Neuronal stem cell (in vitro differentiated cells): ENCODE data around the gene CFAP54.

ENCODE experiments used
- DNase-seq: peaks from one replicate; pipeline ENCODE4 v3.0.0-alpha.2; 2013; ENCODE audit warnings: low spot score
- H2AFZ ChIP-seq: one replicate; pipeline ENCODE4 v1.6.1; 2013; ENCODE audit warnings: mild to moderate bottlenecking, low read length, inconsistent platforms
- H2AK5ac ChIP-seq: 2 replicates; pipeline ENCODE4 v1.6.1; 2013; ENCODE audit warnings: low read depth, mild to moderate bottlenecking, inconsistent platforms, low read length, moderate library complexity, mixed read lengths
- H2BK120ac ChIP-seq: 2 replicates; pipeline ENCODE4 v1.6.1; 2013; ENCODE audit warnings: low read depth, mild to moderate bottlenecking, inconsistent platforms, low read length, moderate library complexity, mixed read lengths
- H2BK12ac ChIP-seq: one replicate; pipeline ENCODE4 v1.6.1; 2013; ENCODE audit warnings: low read length, inconsistent platforms
- H2BK15ac ChIP-seq: 2 replicates; pipeline ENCODE4 v1.6.1; 2013; ENCODE audit warnings: mild to moderate bottlenecking, low read length, inconsistent platforms, mixed read lengths
- H2BK5ac ChIP-seq: one replicate; pipeline ENCODE4 v1.6.1; 2013; ENCODE audit warnings: inconsistent platforms, mild to moderate bottlenecking, low read length, moderate library complexity
- H3K14ac ChIP-seq: one replicate; pipeline ENCODE4 v1.6.1; 2013; ENCODE audit warnings: low read length, inconsistent platforms
- H3K18ac ChIP-seq: 2 replicates; pipeline ENCODE4 v1.6.1; 2013; ENCODE audit warnings: low read length, inconsistent platforms
- H3K23ac ChIP-seq: 2 replicates; pipeline ENCODE4 v1.6.1; 2013; ENCODE audit warnings: low read depth, mild to moderate bottlenecking, mixed read lengths, low read length, inconsistent platforms; ENCODE audit not compliant: poor library complexity
- H3K27ac ChIP-seq: replicated peaks from 3 replicates; pipeline ENCODE4 v1.5.1; 2013; ENCODE audit warnings: low read length, inconsistent platforms
- H3K27me3 ChIP-seq, 3 experiments: 2 replicates each; pipeline ENCODE4 v1.6.1; 2013; ENCODE audit warnings: low read length in 3 of 3, mild to moderate bottlenecking in 2 of 3, inconsistent platforms in 1 of 3, low read depth in 1 of 3, mixed read lengths in 1 of 3, moderate library complexity in 1 of 3; ENCODE audit not compliant: control insufficient read depth in 3 of 3, insufficient read depth in 3 of 3
- H3K36me3 ChIP-seq, 2 donors: replicated peaks in 1 of 2; 2 replicates each; pipeline ENCODE4 v1.6.1; 2013; ENCODE audit warnings: low read length in 2 of 2; ENCODE audit not compliant: control insufficient read depth in 2 of 2, insufficient read depth in 2 of 2
- H3K4ac ChIP-seq: 2 replicates; pipeline ENCODE4 v1.6.1; 2013; ENCODE audit warnings: inconsistent platforms, mild to moderate bottlenecking, low read length, moderate library complexity
- H3K4me1 ChIP-seq, 2 donors: 1 replicate in 1 of 2; 2 replicates in 1 of 2; pipeline ENCODE4 v1.6.1; 2013; ENCODE audit warnings: low read length in 2 of 2, low read depth in 1 of 2; ENCODE audit not compliant: control insufficient read depth in 2 of 2, insufficient read depth in 1 of 2
- H3K4me2 ChIP-seq: one replicate; pipeline ENCODE4 v1.6.1; 2013; ENCODE audit warnings: mild to moderate bottlenecking, low read length, inconsistent platforms; ENCODE audit not compliant: insufficient read depth, poor library complexity, severe bottlenecking
- H3K4me3 ChIP-seq, 2 donors: 2 replicates each; pipeline ENCODE4 v1.5.1; 2013; ENCODE audit warnings: low read length in 2 of 2, mild to moderate bottlenecking in 2 of 2, inconsistent platforms in 1 of 2, moderate library complexity in 1 of 2
- H3K79me1 ChIP-seq: one replicate; pipeline ENCODE4 v1.6.1; 2013; ENCODE audit warnings: low read depth, mild to moderate bottlenecking, inconsistent platforms, low read length, moderate library complexity
- H3K9ac ChIP-seq: one replicate; pipeline ENCODE4 v1.6.1; 2013; ENCODE audit warnings: mild to moderate bottlenecking, low read depth, low read length, inconsistent platforms; ENCODE audit not compliant: poor library complexity
- H3K9me3 ChIP-seq, 2 donors: replicated peaks in 1 of 2; 2 replicates each; pipeline versions ENCODE3 to v1.6.1; 2013; ENCODE audit warnings: low read length in 2 of 2, mild to moderate bottlenecking in 2 of 2, inconsistent platforms in 1 of 2, low read depth in 1 of 2, mixed read lengths in 1 of 2, moderate library complexity in 1 of 2; ENCODE audit not compliant: control insufficient read depth in 2 of 2, insufficient read depth in 1 of 2
- H4K8ac ChIP-seq: one replicate; pipeline ENCODE4 v1.6.1; 2013; ENCODE audit warnings: low read depth, mild to moderate bottlenecking, inconsistent platforms, low read length, moderate library complexity
- H4K91ac ChIP-seq: one replicate; pipeline ENCODE4 v1.6.1; 2013; ENCODE audit warnings: low read length, low read depth, mild to moderate bottlenecking, inconsistent platforms; ENCODE audit not compliant: poor library complexity
- WGBS, 2 donors: extraction: QIAGEN DNeasy Blood & Tissue Kit; methylation state at CpG; one replicate each; pipeline ENCODE4 v1.1.7; 2013; ENCODE audit warnings: missing lambda C conversion rate in 2 of 2, mixed read lengths in 1 of 2; ENCODE audit not compliant: insufficient read length in 2 of 2, insufficient replicate concordance in 1 of 2; ENCODE audit errors: extremely low coverage in 2 of 2; 5-methylcytosine and 5-hydroxymethylcytosine counted together

CFAP54 gene

GRCh38 chr12:96617178-96617577 lies 127.8 kb downstream of the CFAP54 start:
- Histone ChIP-seq H2AK5ac (no peak overlapping the region), H2BK12ac (no peak overlapping the region), H2BK120ac (no peak overlapping the region), H2BK5ac (no peak overlapping the region), H3K18ac (no peak overlapping the region), H3K4me3 (no peak overlapping the region), H3K9ac (no peak overlapping the region), H3K36me3 (no peaks in the 10 kb centered on the region), H4K91ac (no peak overlapping the region), H3K4me2 (no peak overlapping the region), H3K23ac (no peak overlapping the region), H3K4ac (no peak overlapping the region), H3K4me1 (no peaks in the 10 kb centered on the region), H2BK15ac (no peak overlapping the region), H3K27ac (no peak overlapping the region), H3K14ac (no peak overlapping the region), H3K9me3 (no peaks in the 10 kb centered on the region), H3K27me3 (no peaks in the 10 kb centered on the region), H2AFZ (no peak overlapping the region), H3K79me1 (no peaks in the 10 kb centered on the region), H4K8ac (no peak overlapping the region)
- no peak for DNase-seq
- WGBS, 2 donors, result no CpG with 5 or more reads among the region's 2 CpGs

GRCh38 chr12:96623155-96623554 lies 133.8 kb downstream of the CFAP54 start:
- H3K79me1 ChIP-seq, result no peaks in the 10 kb centered on the region
- no peak overlapping the region for H3K14ac ChIP-seq
- peak overlapping the region; percentile 57 for H2AFZ ChIP-seq
- no peak overlapping the region for H3K23ac ChIP-seq
- no peak overlapping the region for H4K8ac ChIP-seq
- H2BK5ac ChIP-seq, result no peak overlapping the region
- H3K36me3 ChIP-seq, result no peaks in the 10 kb centered on the region
- H3K27me3 ChIP-seq, result peaks cover 0 to 2% (median 0%) of the 10 kb centered on the region in 3 experiments
- H4K91ac ChIP-seq, result no peak overlapping the region
- H3K27ac ChIP-seq, result no peak overlapping the region
- H3K9ac ChIP-seq, result no peak overlapping the region
- H2BK12ac ChIP-seq, result no peak overlapping the region
- no peak overlapping the region for H2BK120ac ChIP-seq
- no peaks in the 10 kb centered on the region for H3K9me3 ChIP-seq
- H3K4me2 ChIP-seq, result no peak overlapping the region
- H3K4me3 ChIP-seq, result no peak overlapping the region
- H2BK15ac ChIP-seq, result no peak overlapping the region
- H2AK5ac ChIP-seq, result no peak overlapping the region
- DNase-seq, result peak; percentile 49
- no peak overlapping the region for H3K18ac ChIP-seq
- H3K4me1 ChIP-seq, result peaks cover 0 to 6% of the 10 kb centered on the region in 2 donors
- no peak overlapping the region for H3K4ac ChIP-seq

GRCh38 chr12:96623656-96624217 lies 134.4 kb downstream of the CFAP54 start:
- Histone ChIP-seq H3K14ac (no peak overlapping the region), H3K27ac (no peak overlapping the region), H3K23ac (no peak overlapping the region), H2AK5ac (no peak overlapping the region), H2BK15ac (no peak overlapping the region), H4K91ac (no peak overlapping the region), H3K9ac (no peak overlapping the region), H4K8ac (no peak overlapping the region), H3K4me1 (peaks cover 0 to 6% of the 10 kb centered on the region in 2 donors), H3K4me3 (no peak overlapping the region), H2AFZ (no peak overlapping the region), H3K36me3 (no peaks in the 10 kb centered on the region), H2BK5ac (no peak overlapping the region), H3K18ac (no peak overlapping the region), H2BK12ac (no peak overlapping the region), H3K4me2 (no peak overlapping the region), H3K79me1 (no peaks in the 10 kb centered on the region), H3K9me3 (no peaks in the 10 kb centered on the region), H3K27me3 (peaks cover 0 to 2% (median 0%) of the 10 kb centered on the region in 3 experiments), H3K4ac (no peak overlapping the region), H2BK120ac (no peak overlapping the region)
- WGBS, 2 donors, result no CpG with 5 or more reads among the region's 4 CpGs
- DNase-seq, result no peak

- Histone ChIP-seq H3K23ac (no peak overlapping the region), H3K4me3 (no peak overlapping the region), H3K79me1 (no peaks in the 10 kb centered on the region), H3K14ac (no peak overlapping the region), H2BK15ac (no peak overlapping the region), H2AK5ac (no peak overlapping the region), H3K4me2 (no peak overlapping the region), H4K8ac (no peak overlapping the region), H4K91ac (no peak overlapping the region), H2BK12ac (no peak overlapping the region), H3K27me3 (peaks cover 0 to 2% (median 0%) of the 10 kb centered on the region in 3 experiments), H2AFZ (no peak overlapping the region), H3K36me3 (no peaks in the 10 kb centered on the region), H3K4me1 (no peaks in the 10 kb centered on the region), H3K9ac (no peak overlapping the region), H3K18ac (no peak overlapping the region), H2BK120ac (no peak overlapping the region), H3K9me3 (no peaks in the 10 kb centered on the region), H2BK5ac (no peak overlapping the region), H3K27ac (no peak overlapping the region), H3K4ac (no peak overlapping the region)
- DNase-seq, result no peak
- WGBS, 2 donors, result no CpG with 5 or more reads among the region's 3 CpGs
Measured at GRCh38 chr12:96635844-96636243, 146.5 kb downstream of the CFAP54 start.
